ELF-1 (cell line): ENCODE results near the gene A4GNT.
"Not testable (repeated sequence)": the region's sequence is repeated elsewhere in the genome, so short reads cannot be mapped to it uniquely, and the experiment has no call there.

Experiments used
- DNase-seq: peaks from one replicate; pipeline ENCODE4 v3.0.0-alpha.2; 2016; ENCODE audit warnings: low read depth, low spot score

The A4GNT gene

GRCh38 chr3:138132239-138132638 lies at the start of gene A4GNT:
A4GNT (minus strand) TSS chr3:138132390; CDS start chr3:138131256, 1,134 bp downstream.
- DNase-seq: no peak

- no peak for DNase-seq
These were observed 48.3 kb upstream of the A4GNT start for GRCh38 chr3:138180375-138181029.

- peak; percentile 88 for DNase-seq
These were observed 42.4 kb upstream of the A4GNT start, which contains the start of gene DBR1 for GRCh38 chr3:138174421-138175131. DBR1 (minus strand) TSS chr3:138174921; CDS start chr3:138174795, 126 bp downstream.

- DNase-seq: peak; percentile 30
These were observed 41.7 kb upstream of the A4GNT start for GRCh38 chr3:138173769-138174420.

GRCh38 chr3:138172625-138173024 lies 40.4 kb upstream of the A4GNT start:
- DNase-seq: no peak

GRCh38 chr3:138165061-138165460 lies 32.9 kb upstream of the A4GNT start:
- DNase-seq: no peak

GRCh38 chr3:138157743-138158142 lies 25.6 kb upstream of the A4GNT start:
- no peak for DNase-seq

- DNase-seq: no peak
These were observed 22.3 kb upstream of the A4GNT start for GRCh38 chr3:138154534-138154933.

GRCh38 chr3:138148503-138148902 lies 16.3 kb upstream of the A4GNT start:
- no peak for DNase-seq

- DNase-seq: not testable (repeated sequence)
These were observed 10.0 kb upstream of the A4GNT start for GRCh38 chr3:138142181-138142580.

- DNase-seq: no peak
These were observed 8.8 kb upstream of the A4GNT start for GRCh38 chr3:138140940-138141339.

- no peak for DNase-seq
These were observed 7.5 kb upstream of the A4GNT start for GRCh38 chr3:138139691-138140090.

GRCh38 chr3:138137861-138138260 lies 5.7 kb upstream of the A4GNT start:
- no peak for DNase-seq

- no peak for DNase-seq
These were observed 4.0 kb upstream of the A4GNT start for GRCh38 chr3:138136201-138136600.

GRCh38 chr3:138135833-138136194 lies 3.6 kb upstream of the A4GNT start:
- no peak for DNase-seq

- no peak for DNase-seq
These were observed 3.1 kb upstream of the A4GNT start for GRCh38 chr3:138135146-138135832.

- no peak for DNase-seq
These were observed 4.4 kb downstream of the A4GNT start for GRCh38 chr3:138127636-138128365.

- peak; percentile 59 for DNase-seq
These were observed 6.5 kb downstream of the A4GNT start for GRCh38 chr3:138125548-138126221.

GRCh38 chr3:138124706-138125355 lies 7.4 kb downstream of the A4GNT start:
- peak; percentile 32 for DNase-seq

- DNase-seq: no peak
These were observed 8.0 kb downstream of the A4GNT start for GRCh38 chr3:138124188-138124587.
